GM08714 (cell line): ENCODE results near the gene HIVEP2.

Source experiments
- H3K4me3 ChIP-seq: fragments of 200-500 bp; sonication (Bioruptor generic); 2 replicates; pipeline ENCODE4 v1.5.1; 2014; ENCODE audit warnings: mild to moderate bottlenecking, low read length, inconsistent platforms
- ZNF274 ChIP-seq: IDR thresholded peaks from 2 replicates; pipeline ENCODE4 v1.6.1; 2012; ENCODE audit warnings: mild to moderate bottlenecking, low read depth, low read length

Gene HIVEP2

GRCh38 chr6:142952614-142953013, 7.6 kb upstream of the HIVEP2 start:
- TF ChIP-seq ZNF274, result no peak
- H3K4me3 ChIP-seq, result no peak overlapping the region

- H3K4me3 ChIP-seq, result no peak overlapping the region
- TF ChIP-seq ZNF274, result no peak
Observed at GRCh38 chr6:142950291-142950690, 5.3 kb upstream of the HIVEP2 start.

GRCh38 chr6:142947714-142948480, 2.9 kb upstream of the HIVEP2 start:
- no peak for TF ChIP-seq ZNF274
- H3K4me3 ChIP-seq, result peak overlapping the region; percentile 76

- H3K4me3 ChIP-seq, result peak overlapping the region; percentile 76
- TF ChIP-seq ZNF274, result no peak
Observed at GRCh38 chr6:142946924-142947713, 2.1 kb upstream of the HIVEP2 start.

- TF ChIP-seq ZNF274, result no peak
- H3K4me3 ChIP-seq, result peak overlapping the region; percentile 76
Observed at GRCh38 chr6:142946181-142946923, 1.4 kb upstream of the HIVEP2 start.

- TF ChIP-seq ZNF274, result no peak
- H3K4me3 ChIP-seq, result peak overlapping the region; percentile 76
Observed at GRCh38 chr6:142945446-142946180, 637 bp upstream of the HIVEP2 start.

- TF ChIP-seq ZNF274, result no peak
- H3K4me3 ChIP-seq, result peak overlapping the region; percentile 76
Observed at GRCh38 chr6:142944124-142945048, 590 bp downstream of the HIVEP2 start.

- TF ChIP-seq ZNF274, result no peak
- H3K4me3 ChIP-seq, result peak overlapping the region; percentile 76
Observed at GRCh38 chr6:142943711-142944123, 1.3 kb downstream of the HIVEP2 start.

GRCh38 chr6:142942805-142943227, 2.2 kb downstream of the HIVEP2 start:
- no peak overlapping the region for H3K4me3 ChIP-seq
- no peak for TF ChIP-seq ZNF274

GRCh38 chr6:142942238-142942637, 2.7 kb downstream of the HIVEP2 start:
- no peak for TF ChIP-seq ZNF274
- no peak overlapping the region; the same call in 1 of the 2 replicates for H3K4me3 ChIP-seq

- TF ChIP-seq ZNF274, result no peak
- no peak overlapping the region for H3K4me3 ChIP-seq
Observed at GRCh38 chr6:142941018-142941417, 4.0 kb downstream of the HIVEP2 start.

- no peak overlapping the region for H3K4me3 ChIP-seq
- no peak for TF ChIP-seq ZNF274
Observed at GRCh38 chr6:142940487-142940886, 4.5 kb downstream of the HIVEP2 start.

GRCh38 chr6:142938510-142938909, 6.5 kb downstream of the HIVEP2 start:
- no peak overlapping the region for H3K4me3 ChIP-seq
- no peak for TF ChIP-seq ZNF274
